DOHH2 (cell line): ENCODE results near the gene PRKAG1.

Source experiments
- H3F3A ChIP-seq: fragments of 200-600 bp; sonication (generic), shearing (Covaris generic); 2 replicates; pipeline ENCODE4 v1.6.0; 2016; ENCODE audit warnings: antibody characterized with exemption, mild to moderate bottlenecking; ENCODE audit not compliant: control insufficient read depth, insufficient read depth
- H3K27ac ChIP-seq: fragments of 200-600 bp; sonication (generic); 2 replicates; pipeline ENCODE4 v1.5.1; 2014; ENCODE audit warnings: low read depth, mild to moderate bottlenecking, low read length, moderate library complexity
- H3K27me3 ChIP-seq: fragments of 200-600 bp; sonication (generic); 2 replicates; pipeline ENCODE4 v1.6.1; 2014; ENCODE audit warnings: mild to moderate bottlenecking, low read length, mixed read lengths; ENCODE audit not compliant: control insufficient read depth
- H3K36me3 ChIP-seq: fragments of 200-600 bp; sonication (generic); 2 replicates; pipeline ENCODE4 v1.6.1; 2014; ENCODE audit warnings: mild to moderate bottlenecking, low read length, moderate library complexity, mixed read lengths; ENCODE audit not compliant: control insufficient read depth
- H3K4me1 ChIP-seq: fragments of 200-600 bp; sonication (generic); 2 replicates; pipeline ENCODE4 v1.6.1; 2014; ENCODE audit warnings: mild to moderate bottlenecking, low read length, mixed read lengths; ENCODE audit not compliant: control insufficient read depth
- H3K4me2 ChIP-seq: fragments of 200-600 bp; sonication (generic); 2 replicates; pipeline ENCODE4 v1.6.0; 2014; ENCODE audit warnings: mild to moderate bottlenecking, low read length, moderate library complexity
- H3K4me3 ChIP-seq: fragments of 200-600 bp; sonication (generic); 2 replicates; pipeline ENCODE4 v1.5.1; 2014; ENCODE audit warnings: mild to moderate bottlenecking, low read length, mixed read lengths
- H3K79me2 ChIP-seq: fragments of 200-600 bp; sonication (generic); 2 replicates; pipeline ENCODE4 v1.6.1; 2014; ENCODE audit warnings: mild to moderate bottlenecking, low read length, mixed read lengths; ENCODE audit not compliant: control insufficient read depth
- H3K9me2 ChIP-seq: fragments of 200-600 bp; sonication (generic); replicated peaks from 2 replicates; pipeline ENCODE4 v1.6.1; 2014; ENCODE audit warnings: mild to moderate bottlenecking, low read length, mixed read lengths; ENCODE audit not compliant: control insufficient read depth
- H3K9me3 ChIP-seq: fragments of 200-600 bp; sonication (generic); 2 replicates; pipeline ENCODE4 v1.6.1; 2014; ENCODE audit warnings: antibody characterized with exemption, low read length, mixed read lengths; ENCODE audit not compliant: control insufficient read depth, insufficient read depth
- H4K20me1 ChIP-seq: fragments of 200-600 bp; sonication (generic); 2 replicates; pipeline ENCODE4 v1.6.0; 2014; ENCODE audit warnings: low read depth, mild to moderate bottlenecking, antibody characterized with exemption, low read length, moderate library complexity; ENCODE audit not compliant: control insufficient read depth, insufficient read depth
- EZH2phosphoT487 ChIP-seq: fragments of 200-600 bp; sonication (generic); IDR thresholded peaks from 2 replicates; pipeline ENCODE4 v1.6.1; 2017; ENCODE audit warnings: borderline replicate concordance, mild to moderate bottlenecking, antibody characterized with exemption, low read length, moderate library complexity, mixed read lengths
- TF ChIP-seq, protein P1 (sequence below): fragments of 200-600 bp; sonication (generic); IDR thresholded peaks from one replicate; pipeline ENCODE4 v1.5.1; 2014; ENCODE audit warnings: antibody characterized with exemption, mild to moderate bottlenecking, low read depth, low read length; ENCODE audit not compliant: poor library complexity, severe bottlenecking

PRKAG1 gene

DNA sequence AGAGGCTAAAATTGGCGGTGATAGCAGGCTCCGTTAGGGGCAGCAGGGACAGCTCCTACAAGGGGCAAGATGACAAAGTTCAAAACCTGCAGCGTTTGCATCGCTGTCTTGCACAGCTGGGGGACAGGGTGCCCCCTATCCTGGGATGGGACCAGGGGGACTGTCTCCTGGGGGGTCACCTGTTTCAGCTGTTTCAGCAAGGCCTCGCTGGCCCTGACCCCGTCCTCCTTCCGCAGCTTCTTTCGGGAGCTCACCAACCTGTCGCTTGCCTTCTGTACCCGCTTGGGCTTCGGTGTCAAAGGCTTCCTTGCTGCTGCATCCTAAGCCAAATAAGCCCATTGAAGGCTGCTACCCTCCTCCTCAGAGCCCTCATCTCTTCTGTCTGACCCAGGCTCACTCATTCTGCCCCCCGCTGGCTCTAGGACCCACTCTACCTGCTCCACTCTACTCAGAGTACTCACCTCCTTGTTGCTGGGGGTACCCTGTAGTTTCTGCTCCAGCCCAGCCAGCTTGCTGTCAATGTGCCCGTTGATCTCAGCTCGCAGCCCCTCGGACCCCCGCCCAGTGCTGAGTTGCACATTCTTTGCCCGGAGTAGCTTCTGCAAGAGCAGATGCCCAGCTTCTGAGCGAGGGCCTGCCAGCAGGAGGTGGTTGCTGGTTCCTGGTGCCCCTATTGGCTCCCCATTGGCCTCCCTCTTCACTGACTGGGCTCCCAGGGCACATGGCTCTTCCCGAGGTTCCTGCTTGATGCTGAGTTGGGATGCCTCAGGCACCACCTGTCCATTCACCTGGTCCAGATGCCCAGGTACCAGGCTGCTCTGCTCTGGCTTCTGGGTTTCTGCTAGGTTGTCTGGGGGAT lies 12.4 kb upstream of the PRKAG1 start:
- Histone ChIP-seq H3K4me2 (no peak overlapping the region), H3F3A (no peaks in the 10 kb centered on the region), H4K20me1 (peaks cover 4% of the 10 kb centered on the region; the same call in 1 of the 2 replicates), H3K4me1 (no peaks in the 10 kb centered on the region), H3K9me3 (no peaks in the 10 kb centered on the region), H3K27me3 (no peaks in the 10 kb centered on the region), H3K4me3 (no peak overlapping the region), H3K36me3 (peaks cover 99% of the 10 kb centered on the region), H3K27ac (no peak overlapping the region), H3K9me2 (no peaks in the 10 kb centered on the region), H3K79me2 (no peaks in the 10 kb centered on the region)
- no peak for TF ChIP-seq EZH2phosphoT487
- TF ChIP-seq, protein P1, sequence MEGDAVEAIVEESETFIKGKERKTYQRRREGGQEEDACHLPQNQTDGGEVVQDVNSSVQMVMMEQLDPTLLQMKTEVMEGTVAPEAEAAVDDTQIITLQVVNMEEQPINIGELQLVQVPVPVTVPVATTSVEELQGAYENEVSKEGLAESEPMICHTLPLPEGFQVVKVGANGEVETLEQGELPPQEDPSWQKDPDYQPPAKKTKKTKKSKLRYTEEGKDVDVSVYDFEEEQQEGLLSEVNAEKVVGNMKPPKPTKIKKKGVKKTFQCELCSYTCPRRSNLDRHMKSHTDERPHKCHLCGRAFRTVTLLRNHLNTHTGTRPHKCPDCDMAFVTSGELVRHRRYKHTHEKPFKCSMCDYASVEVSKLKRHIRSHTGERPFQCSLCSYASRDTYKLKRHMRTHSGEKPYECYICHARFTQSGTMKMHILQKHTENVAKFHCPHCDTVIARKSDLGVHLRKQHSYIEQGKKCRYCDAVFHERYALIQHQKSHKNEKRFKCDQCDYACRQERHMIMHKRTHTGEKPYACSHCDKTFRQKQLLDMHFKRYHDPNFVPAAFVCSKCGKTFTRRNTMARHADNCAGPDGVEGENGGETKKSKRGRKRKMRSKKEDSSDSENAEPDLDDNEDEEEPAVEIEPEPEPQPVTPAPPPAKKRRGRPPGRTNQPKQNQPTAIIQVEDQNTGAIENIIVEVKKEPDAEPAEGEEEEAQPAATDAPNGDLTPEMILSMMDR = no peak

DNA sequence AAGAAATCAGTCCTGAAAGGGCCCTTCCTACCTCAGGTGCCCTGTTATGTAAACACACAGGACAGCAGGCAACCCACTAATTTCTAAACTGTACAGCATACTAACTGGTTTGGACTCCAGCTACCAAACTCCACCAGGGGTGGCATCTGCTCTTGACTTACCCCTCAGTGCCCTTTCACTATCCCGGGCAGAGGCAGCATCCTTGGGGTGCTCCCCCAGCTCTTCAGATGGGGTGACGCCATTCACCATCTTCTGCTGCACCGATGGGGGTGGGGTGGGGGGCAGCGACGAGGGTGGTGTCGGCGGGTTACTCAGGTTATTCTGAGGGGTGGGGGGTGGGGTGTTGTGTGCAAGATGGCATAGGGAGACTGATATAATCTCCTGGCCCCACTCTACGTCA lies 11.5 kb upstream of the PRKAG1 start:
- no peaks in the 10 kb centered on the region for H3K79me2 ChIP-seq
- H3K27ac ChIP-seq = no peak overlapping the region
- peaks cover 3% of the 10 kb centered on the region; the same call in 1 of the 2 replicates for H4K20me1 ChIP-seq
- no peaks in the 10 kb centered on the region for H3K9me2 ChIP-seq
- no peaks in the 10 kb centered on the region for H3K9me3 ChIP-seq
- no peak overlapping the region for H3K4me3 ChIP-seq
- TF ChIP-seq, protein P1 = no peak
- no peak for TF ChIP-seq EZH2phosphoT487
- H3F3A ChIP-seq = no peaks in the 10 kb centered on the region
- H3K36me3 ChIP-seq = peaks cover 99% of the 10 kb centered on the region
- H3K4me1 ChIP-seq = no peaks in the 10 kb centered on the region
- no peak overlapping the region for H3K4me2 ChIP-seq
- H3K27me3 ChIP-seq = no peaks in the 10 kb centered on the region

DNA sequence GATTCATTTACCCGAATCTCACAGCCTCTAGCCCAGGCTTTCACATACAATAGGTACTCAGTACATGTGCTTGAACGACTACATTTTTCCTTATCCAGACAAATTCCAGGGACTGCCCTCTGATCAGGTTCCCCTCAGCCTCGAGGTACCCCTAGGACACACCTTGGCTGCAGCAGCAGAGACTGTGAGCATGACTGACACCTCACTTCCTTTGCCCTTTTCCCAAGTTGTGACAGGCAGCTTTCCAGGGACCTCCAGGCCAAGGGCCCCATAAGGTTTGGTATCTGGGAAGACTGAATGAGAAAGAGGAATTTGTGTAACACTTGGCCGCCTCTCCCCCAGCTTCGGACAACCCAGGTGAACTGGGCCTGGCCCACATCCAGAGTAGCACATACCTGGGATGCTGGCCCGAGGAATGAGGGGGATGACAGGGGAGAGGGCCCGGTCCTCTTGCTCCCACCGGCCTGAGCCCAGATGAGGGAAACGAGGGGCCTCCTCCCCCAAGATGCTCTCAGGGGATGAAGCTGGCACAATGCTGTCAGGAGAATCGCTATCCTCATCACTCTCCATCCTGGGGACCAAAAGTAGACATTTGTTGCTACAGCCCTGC lies 10.2 kb upstream of the PRKAG1 start:
- no peak overlapping the region for H3K27ac ChIP-seq
- no peaks in the 10 kb centered on the region for H3K4me1 ChIP-seq
- no peak for TF ChIP-seq EZH2phosphoT487
- TF ChIP-seq, protein P1 = no peak
- no peaks in the 10 kb centered on the region for H3K9me2 ChIP-seq
- no peaks in the 10 kb centered on the region for H3K27me3 ChIP-seq
- no peak overlapping the region for H3K4me2 ChIP-seq
- no peaks in the 10 kb centered on the region for H4K20me1 ChIP-seq
- H3F3A ChIP-seq = no peaks in the 10 kb centered on the region
- H3K36me3 ChIP-seq = peaks cover 95% of the 10 kb centered on the region
- H3K79me2 ChIP-seq = no peaks in the 10 kb centered on the region
- H3K9me3 ChIP-seq = no peaks in the 10 kb centered on the region
- H3K4me3 ChIP-seq = no peak overlapping the region
